RWPE1 (cell line): ENCODE results near the gene HELQ.
A peak's percentile ranks its signal among the peaks of the same experiment; 100 is the strongest.
"Not testable (repeated sequence)": the region's sequence is repeated elsewhere in the genome, so short reads cannot be mapped to it uniquely, and the experiment has no call there.

Experiments
- CTCF ChIA-PET: fragments of 350-600 bp; sonication (Branson Sonifier 250); formaldehyde crosslinking; extraction: SDS; loops from one replicate; lab custom pipeline; 2021; lab: Yijun Ruan, JAX
- POLR2A ChIA-PET: fragments of 400-600 bp; formaldehyde crosslinking; extraction: SDS; loops from one replicate; lab custom pipeline; 2020; ENCODE audit warnings: antibody characterized with exemption; ENCODE audit not compliant: low non-redundant PET; lab: Yijun Ruan, JAX
- DNase-seq: peaks from one replicate; pipeline ENCODE4 v3.0.0; 2012; ENCODE audit warnings: low spot score
- H3K27ac ChIP-seq: fragments of 450-650 bp; 2 replicates; pipeline ENCODE4 v1.5.1; 2017
- CTCF ChIP-seq: fragments of 450-650 bp; conservative IDR thresholded peaks from 2 replicates; pipeline ENCODE4 v1.5.1; 2017; ENCODE audit warnings: low read depth, mild to moderate bottlenecking

Gene HELQ

DNA sequence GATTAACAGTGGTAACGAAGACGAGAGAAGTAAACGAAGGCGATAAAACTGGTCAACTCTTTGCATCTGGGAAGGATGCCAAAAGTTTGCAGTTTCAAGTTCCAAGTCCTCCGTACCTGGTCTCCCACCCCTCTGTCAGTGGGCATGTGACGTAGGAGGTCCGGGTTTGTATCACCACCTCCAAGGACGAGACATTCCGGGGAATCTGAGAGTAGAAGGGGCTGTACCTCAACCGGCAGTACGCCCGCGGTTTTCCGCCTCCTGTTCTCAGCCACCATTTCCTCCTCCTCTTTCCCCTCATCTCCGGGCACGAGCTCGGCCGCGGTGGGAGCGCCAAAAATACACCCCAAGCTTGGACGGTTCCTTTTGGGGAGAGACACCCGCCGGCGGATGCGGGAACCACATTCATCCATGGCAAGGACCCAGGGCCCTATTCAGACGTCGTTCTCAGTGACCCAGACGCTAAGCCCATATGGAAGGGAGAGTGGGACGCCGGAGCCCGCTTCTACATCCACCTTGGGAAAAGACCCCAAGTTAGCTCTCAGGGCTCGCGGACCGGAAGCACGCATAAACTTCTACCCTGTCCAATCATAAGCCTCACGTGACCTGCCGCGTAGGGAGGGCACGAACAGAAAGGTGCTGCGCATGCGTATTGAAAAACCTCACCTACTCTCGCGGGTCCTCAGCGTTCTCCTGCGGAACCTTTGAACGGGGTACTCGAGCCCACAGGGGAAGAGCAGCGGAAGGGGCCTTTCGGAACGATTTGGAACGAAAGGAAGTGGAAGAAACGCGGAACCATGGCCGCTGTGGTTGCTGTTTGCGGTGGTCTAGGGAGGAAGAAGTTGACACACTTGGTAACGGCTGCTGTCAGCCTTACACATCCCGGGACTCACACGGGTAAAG, at the start of gene HELQ, which contains the start of gene MRPS18C:
TSS of gene HELQ (minus strand) at position 543 of the 903 bp plus-strand sequence. CDS start at position 413, 130 bp downstream.
TSS of gene MRPS18C (plus strand) at position 778 of the 903 bp plus-strand sequence. CDS start at position 798, 20 bp downstream.
- H3K27ac ChIP-seq: peak within 1 kb of the TSS; percentile 91
- POLR2A ChIA-PET: interaction anchor here (0.7 kb wide), 1 partner anchor 98 kb away, joined by 3 read pairs; no protein-coding TSS in a partner anchor
- CTCF ChIA-PET: interaction anchor here (1.0 to 1.4 kb wide), 2 partner anchors 91 to 171 kb away, joined by 3 to 6 read pairs; partner anchors contain the start of gene COQ2
- 0 out of 2 replicates have a peak, but pooled peaks have one; percentile 7 for TF ChIP-seq CTCF
- DNase-seq: peak; percentile 99

GRCh38 chr4:83504996-83505395, 49.4 kb upstream of the HELQ start:
- no peak overlapping the region for H3K27ac ChIP-seq
- TF ChIP-seq CTCF: no peak
- no peak for DNase-seq
- ChIA-PET CTCF (no interaction called here), POLR2A (no interaction called here)

DNA sequence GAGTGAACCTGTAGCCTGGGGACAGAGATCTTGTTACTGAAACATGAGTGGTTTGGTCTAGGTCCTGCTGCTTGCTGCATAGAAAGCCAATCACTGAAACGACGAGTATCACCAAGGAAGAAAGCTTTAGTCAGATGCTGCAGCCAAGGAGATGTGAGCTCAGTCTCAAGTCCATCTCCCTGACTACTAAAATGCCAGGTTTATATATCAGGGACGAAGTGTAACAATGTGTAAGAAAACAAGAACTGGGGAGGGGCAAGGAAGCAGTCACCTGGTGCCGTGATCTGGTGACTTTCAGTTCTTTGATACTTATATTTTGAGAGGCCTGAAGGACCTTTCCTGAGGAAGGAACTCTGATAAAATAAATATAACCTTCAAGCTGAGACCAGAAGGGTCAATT, 48.9 kb upstream of the HELQ start:
- no peak for DNase-seq
- ChIA-PET POLR2A (no interaction called here), CTCF (no interaction called here)
- TF ChIP-seq CTCF: no peak
- H3K27ac ChIP-seq: no peak overlapping the region

DNA sequence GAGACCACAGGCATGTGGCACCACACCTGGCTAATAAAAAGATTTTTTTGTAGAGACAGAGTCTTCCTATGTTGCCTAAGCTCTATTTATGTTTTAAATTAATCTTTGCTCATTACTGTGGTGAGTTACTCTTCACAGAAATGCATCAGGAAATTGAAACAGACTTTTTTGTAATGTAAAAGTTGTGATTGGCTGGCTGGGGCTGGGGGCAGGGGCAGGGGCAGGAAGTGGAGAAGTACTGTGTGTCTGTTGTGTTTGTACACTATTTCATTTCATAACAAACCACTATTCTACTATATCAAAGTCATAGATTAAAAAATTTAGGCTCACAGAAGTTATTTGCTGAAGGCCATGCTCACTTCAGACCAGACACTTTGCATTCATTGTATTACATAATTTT, 48.4 kb upstream of the HELQ start:
- CTCF ChIA-PET: no interaction called here
- DNase-seq: no peak
- no peak for TF ChIP-seq CTCF
- POLR2A ChIA-PET: no interaction called here
- no peak overlapping the region for H3K27ac ChIP-seq

- CTCF ChIA-PET, POLR2A ChIA-PET, DNase-seq, H3K27ac ChIP-seq: not testable (repeated sequence)
Observed at GRCh38 chr4:83501671-83502070, 46.0 kb upstream of the HELQ start.

DNA sequence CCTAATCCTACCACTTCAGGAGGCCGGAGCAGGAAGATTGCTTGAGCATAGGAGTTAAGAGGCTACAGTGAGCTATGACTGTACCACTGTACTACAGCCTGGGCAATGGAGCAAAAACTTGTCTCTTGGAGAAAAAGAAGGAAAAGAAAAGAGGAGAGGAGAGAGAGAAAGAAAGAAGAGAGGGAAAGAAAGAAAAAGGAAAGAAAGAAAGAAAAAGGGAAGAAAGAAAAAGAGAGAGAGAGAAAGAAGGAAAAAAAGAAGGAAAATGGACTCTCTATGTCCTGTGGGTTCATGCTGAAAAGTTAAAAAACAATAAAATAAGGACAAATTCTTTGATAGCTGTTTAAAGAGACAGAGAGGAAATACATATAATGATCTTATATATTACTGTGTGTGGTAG, 42.6 kb upstream of the HELQ start:
- CTCF ChIA-PET: interaction anchor here (0.6 kb wide), 1 partner anchor 9 kb away, joined by 3 read pairs; no protein-coding TSS in a partner anchor
- H3K27ac ChIP-seq: no peak overlapping the region
- POLR2A ChIA-PET: interaction anchor here (0.6 kb wide), 1 partner anchor 11 kb away, joined by 3 read pairs; no protein-coding TSS in a partner anchor
- no peak for TF ChIP-seq CTCF
- DNase-seq: no peak

DNA sequence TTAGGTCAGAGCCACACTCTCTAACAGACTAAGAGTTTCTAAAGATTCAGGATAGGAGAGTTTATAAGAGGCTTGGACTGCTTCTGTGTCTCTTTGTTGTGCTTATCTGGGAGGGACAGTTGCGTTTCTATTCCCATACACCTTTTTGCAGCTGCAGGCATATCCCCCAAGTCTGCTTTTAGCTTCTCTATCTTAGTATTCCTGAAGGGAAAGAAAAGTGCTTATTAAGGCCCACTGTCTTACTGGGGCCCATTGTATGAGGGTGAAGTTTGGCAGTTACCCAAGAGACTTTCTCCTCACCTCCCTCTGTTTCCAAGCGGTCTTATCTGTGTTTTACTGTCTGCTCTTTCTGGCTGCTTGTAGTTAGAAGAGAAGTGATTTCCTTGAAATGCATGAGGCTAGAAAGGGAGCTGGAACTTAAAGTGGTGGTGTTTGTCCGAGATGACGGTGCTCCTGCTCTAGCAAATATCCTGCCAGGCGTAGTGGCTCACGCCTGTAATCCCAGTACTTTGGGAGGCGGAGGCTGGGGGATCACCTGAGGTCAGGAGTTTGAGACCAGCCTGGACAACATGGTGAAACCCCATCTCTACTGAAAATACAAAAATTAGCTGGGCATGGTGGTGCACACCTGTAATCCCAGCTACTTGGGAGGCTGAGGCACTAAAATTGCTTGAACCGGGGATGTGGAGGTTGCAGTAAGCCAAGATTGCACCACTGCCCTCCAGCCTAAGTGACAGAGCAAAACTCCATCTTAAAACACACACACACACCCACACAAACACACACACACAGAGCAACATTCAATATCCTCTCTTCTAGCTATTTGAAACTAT, 40.7 kb upstream of the HELQ start:
- DNase-seq, H3K27ac ChIP-seq, POLR2A ChIA-PET: not testable (repeated sequence)
- CTCF ChIA-PET: interaction anchor here (0.7 kb wide), 1 partner anchor 13 kb away, joined by 3 read pairs; no protein-coding TSS in a partner anchor
